ENCODE data around the gene DIAPH2.

DNA sequence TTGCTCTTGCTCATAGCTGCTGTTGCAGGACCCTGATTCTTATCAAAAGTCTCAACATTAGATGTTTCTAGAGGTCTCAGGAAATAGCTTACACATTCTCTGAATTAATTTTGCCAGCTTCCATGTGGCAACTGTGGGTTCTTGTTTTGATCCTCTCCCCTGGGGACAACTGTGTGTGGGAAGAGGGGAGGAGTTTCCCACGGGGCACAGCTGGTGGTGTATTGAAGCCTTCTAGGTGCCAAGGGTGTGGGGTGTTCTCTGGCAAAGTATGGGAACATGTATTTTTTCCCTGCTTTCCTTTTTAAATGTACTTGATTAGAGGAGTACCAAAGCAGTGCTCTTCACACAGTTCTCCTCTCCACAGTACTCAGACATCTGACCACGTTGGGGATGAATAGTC lies 411.7 kb downstream of the DIAPH2 start:
- TF ChIP-seq, protein P1, sequence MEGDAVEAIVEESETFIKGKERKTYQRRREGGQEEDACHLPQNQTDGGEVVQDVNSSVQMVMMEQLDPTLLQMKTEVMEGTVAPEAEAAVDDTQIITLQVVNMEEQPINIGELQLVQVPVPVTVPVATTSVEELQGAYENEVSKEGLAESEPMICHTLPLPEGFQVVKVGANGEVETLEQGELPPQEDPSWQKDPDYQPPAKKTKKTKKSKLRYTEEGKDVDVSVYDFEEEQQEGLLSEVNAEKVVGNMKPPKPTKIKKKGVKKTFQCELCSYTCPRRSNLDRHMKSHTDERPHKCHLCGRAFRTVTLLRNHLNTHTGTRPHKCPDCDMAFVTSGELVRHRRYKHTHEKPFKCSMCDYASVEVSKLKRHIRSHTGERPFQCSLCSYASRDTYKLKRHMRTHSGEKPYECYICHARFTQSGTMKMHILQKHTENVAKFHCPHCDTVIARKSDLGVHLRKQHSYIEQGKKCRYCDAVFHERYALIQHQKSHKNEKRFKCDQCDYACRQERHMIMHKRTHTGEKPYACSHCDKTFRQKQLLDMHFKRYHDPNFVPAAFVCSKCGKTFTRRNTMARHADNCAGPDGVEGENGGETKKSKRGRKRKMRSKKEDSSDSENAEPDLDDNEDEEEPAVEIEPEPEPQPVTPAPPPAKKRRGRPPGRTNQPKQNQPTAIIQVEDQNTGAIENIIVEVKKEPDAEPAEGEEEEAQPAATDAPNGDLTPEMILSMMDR (IDR thresholded peaks at IDR 0.05 in 4 of 5, conservative IDR thresholded peaks at IDR 0.05 in 1 of 5) = no peak
- no peak for TF ChIP-seq POLR2A (IDR thresholded peaks at IDR 0.05)
